Trophoblast cell (in vitro differentiated cells and primary cell): ENCODE data around the gene UQCR11.

Experiments
- DNase-seq, 2 donors: peaks; one replicate each; pipeline ENCODE4 v3.0.0-alpha.2; 2016
- H2AFZ ChIP-seq: 2 replicates; pipeline ENCODE4 v1.6.1; 2013; ENCODE audit warnings: low read length, moderate library complexity, mild to moderate bottlenecking; ENCODE audit not compliant: insufficient read depth, poor library complexity
- H2AK5ac ChIP-seq: 2 replicates; pipeline ENCODE4 v1.6.1; 2013; ENCODE audit warnings: mild to moderate bottlenecking, low read length
- H2BK120ac ChIP-seq: 2 replicates; pipeline ENCODE4 v1.6.1; 2013; ENCODE audit warnings: low read length, mild to moderate bottlenecking, moderate library complexity; ENCODE audit not compliant: insufficient read depth, poor library complexity
- H2BK12ac ChIP-seq: 2 replicates; pipeline ENCODE4 v1.6.1; 2013; ENCODE audit warnings: mild to moderate bottlenecking, low read length, moderate library complexity
- H2BK5ac ChIP-seq: 2 replicates; pipeline ENCODE4 v1.6.1; 2013; ENCODE audit warnings: low read length, low read depth, moderate library complexity, mild to moderate bottlenecking; ENCODE audit not compliant: poor library complexity
- H3K14ac ChIP-seq: 2 replicates; pipeline ENCODE4 v1.6.1; 2013; ENCODE audit warnings: mild to moderate bottlenecking, low read length
- H3K18ac ChIP-seq: 2 replicates; pipeline ENCODE4 v1.6.1; 2013; ENCODE audit warnings: mild to moderate bottlenecking, low read length
- H3K23ac ChIP-seq: 2 replicates; pipeline ENCODE4 v1.6.1; 2013; ENCODE audit warnings: low read length
- H3K27ac ChIP-seq: 2 replicates; pipeline ENCODE4 v1.5.1; 2013; ENCODE audit warnings: low read depth, mild to moderate bottlenecking, inconsistent platforms, low read length, moderate library complexity
- H3K27me3 ChIP-seq: 2 replicates; pipeline ENCODE4 v1.6.1; 2013; ENCODE audit warnings: inconsistent platforms, mild to moderate bottlenecking, low read length, moderate library complexity; ENCODE audit not compliant: insufficient read depth
- H3K36me3 ChIP-seq, 2 experiments: 1 replicate in 1 of 2; 2 replicates in 1 of 2; pipeline ENCODE4 v1.6.1; 2013; ENCODE audit warnings: low read length in 2 of 2, mild to moderate bottlenecking in 2 of 2, moderate library complexity in 1 of 2; ENCODE audit not compliant: insufficient read depth in 2 of 2, control insufficient read depth in 1 of 2
- H3K4ac ChIP-seq: 2 replicates; pipeline ENCODE4 v1.6.1; 2013; ENCODE audit warnings: low read depth, mild to moderate bottlenecking, low read length, moderate library complexity
- H3K4me1 ChIP-seq, 2 experiments: 1 replicate in 1 of 2; 2 replicates in 1 of 2; pipeline ENCODE4 v1.6.1; 2013; ENCODE audit warnings: low read length in 2 of 2, mild to moderate bottlenecking in 2 of 2, moderate library complexity in 1 of 2; ENCODE audit not compliant: insufficient read depth in 2 of 2, control insufficient read depth in 1 of 2
- H3K4me2 ChIP-seq: 2 replicates; pipeline ENCODE4 v1.6.1; 2013; ENCODE audit warnings: inconsistent platforms, mild to moderate bottlenecking, low read length, moderate library complexity
- H3K4me3 ChIP-seq: 2 replicates; pipeline ENCODE4 v1.5.1; 2013; ENCODE audit warnings: mild to moderate bottlenecking, low read depth, low read length, inconsistent platforms
- H3K79me1 ChIP-seq: one replicate; pipeline ENCODE4 v1.6.1; 2013; ENCODE audit warnings: low read length
- H3K79me2 ChIP-seq: 2 replicates; pipeline ENCODE4 v1.6.1; 2013; ENCODE audit warnings: low read length, mild to moderate bottlenecking; ENCODE audit not compliant: control insufficient read depth, insufficient read depth, poor library complexity
- H3K9ac ChIP-seq: 2 replicates; pipeline ENCODE4 v1.6.1; 2013; ENCODE audit warnings: mild to moderate bottlenecking, low read length
- H3K9me3 ChIP-seq: 2 replicates; pipeline ENCODE4 v1.6.1; 2013; ENCODE audit warnings: low read depth, mild to moderate bottlenecking, control low read depth, inconsistent platforms, low read length; ENCODE audit not compliant: insufficient read depth
- H4K12ac ChIP-seq: 2 replicates; pipeline ENCODE4 v1.6.1; 2013; ENCODE audit warnings: low read depth, mild to moderate bottlenecking, low read length, moderate library complexity
- H4K8ac ChIP-seq: 2 replicates; pipeline ENCODE4 v1.6.1; 2013; ENCODE audit warnings: low read depth, mild to moderate bottlenecking, low read length, moderate library complexity
- H4K91ac ChIP-seq: one replicate; pipeline ENCODE4 v1.6.1; 2013; ENCODE audit warnings: low read depth, mild to moderate bottlenecking, low read length, moderate library complexity
- WGBS: extraction: QIAGEN DNeasy Blood & Tissue Kit; methylation state at CpG from one replicate; pipeline ENCODE4 v1.1.7; 2013; ENCODE audit warnings: missing lambda C conversion rate; ENCODE audit not compliant: insufficient read length, insufficient coverage; ENCODE audit errors: extremely low coverage; 5-methylcytosine and 5-hydroxymethylcytosine counted together

UQCR11 gene

DNA sequence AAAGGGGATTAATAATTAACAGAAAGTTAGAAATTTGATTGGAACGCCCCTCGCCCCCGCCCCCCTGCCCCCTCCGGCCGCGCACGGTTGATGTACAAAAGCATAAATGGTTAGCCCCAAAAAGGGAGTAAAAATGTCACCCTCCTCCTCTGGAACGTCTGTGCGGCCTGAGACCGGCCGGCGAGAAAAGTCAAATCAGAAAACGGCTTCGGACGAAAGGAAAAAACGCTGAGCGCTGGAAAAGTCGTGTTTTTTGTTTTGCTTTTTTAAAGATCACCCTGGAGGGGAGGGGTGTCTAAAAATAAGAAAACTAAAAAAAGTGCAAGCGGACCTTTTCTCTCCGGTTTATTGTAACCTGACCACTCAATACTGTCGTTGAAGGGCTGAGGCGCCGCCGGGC is 50.3 kb downstream of the UQCR11 start:
- H3K79me2 ChIP-seq = peaks cover 1% of the 10 kb centered on the region
- H3K9ac ChIP-seq = no peak overlapping the region
- H3K36me3 ChIP-seq = peaks cover 38 to 40% of the 10 kb centered on the region in 2 experiments
- H3K4me2 ChIP-seq = no peak overlapping the region
- H3K14ac ChIP-seq = no peak overlapping the region
- no peak overlapping the region for H4K8ac ChIP-seq
- H2BK12ac ChIP-seq = no peak overlapping the region
- no peak for DNase-seq
- H3K23ac ChIP-seq = no peak overlapping the region
- H4K91ac ChIP-seq = no peak overlapping the region
- H3K27me3 ChIP-seq = no peaks in the 10 kb centered on the region
- H3K79me1 ChIP-seq = no peaks in the 10 kb centered on the region
- no peak overlapping the region for H3K27ac ChIP-seq
- no peak overlapping the region for H3K4me3 ChIP-seq
- WGBS = no CpG with 5 or more reads among the region's 24 CpGs
- H2BK5ac ChIP-seq = no peak overlapping the region
- H2BK120ac ChIP-seq = no peak overlapping the region
- H2AFZ ChIP-seq = no peak overlapping the region
- no peak overlapping the region for H4K12ac ChIP-seq
- no peak overlapping the region for H2AK5ac ChIP-seq
- no peak overlapping the region for H3K4ac ChIP-seq
- H3K9me3 ChIP-seq = peaks cover 6% of the 10 kb centered on the region
- H3K4me1 ChIP-seq = no peaks in the 10 kb centered on the region
- no peak overlapping the region for H3K18ac ChIP-seq

DNA sequence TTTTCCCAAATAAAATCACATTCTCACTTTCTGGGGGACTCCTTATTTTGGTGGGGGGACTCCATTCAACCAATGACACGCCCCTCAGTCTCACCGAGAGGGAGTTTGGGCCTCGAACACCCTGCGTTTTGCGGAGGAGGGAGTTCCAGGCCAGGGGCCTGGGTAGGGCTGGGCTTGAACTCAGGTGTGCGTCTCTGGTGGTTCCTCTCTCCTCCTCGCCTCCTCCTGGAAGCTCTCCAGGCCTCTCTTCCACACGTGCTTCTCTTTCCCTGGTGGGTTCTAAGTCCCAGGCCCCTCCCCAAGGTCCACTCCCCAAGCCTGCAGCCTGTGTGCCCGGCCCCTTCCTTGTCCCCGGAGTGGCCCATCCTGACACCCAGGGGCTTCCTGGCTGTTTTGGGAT is 51.8 kb downstream of the UQCR11 start:
- no peak overlapping the region for H3K9ac ChIP-seq
- H3K23ac ChIP-seq = no peak overlapping the region
- H3K4me2 ChIP-seq = no peak overlapping the region
- WGBS = no CpG with 5 or more reads among the region's 10 CpGs
- H2AFZ ChIP-seq = no peak overlapping the region
- no peaks in the 10 kb centered on the region for H3K79me2 ChIP-seq
- DNase-seq = no peak
- H2AK5ac ChIP-seq = no peak overlapping the region
- H2BK5ac ChIP-seq = no peak overlapping the region
- no peak overlapping the region for H2BK120ac ChIP-seq
- H2BK12ac ChIP-seq = no peak overlapping the region
- peaks cover 9% of the 10 kb centered on the region for H3K9me3 ChIP-seq
- H3K18ac ChIP-seq = no peak overlapping the region
- H3K36me3 ChIP-seq = peaks cover 30 to 32% of the 10 kb centered on the region in 2 experiments
- H3K14ac ChIP-seq = no peak overlapping the region
- no peaks in the 10 kb centered on the region for H3K27me3 ChIP-seq
- H3K4me1 ChIP-seq = no peaks in the 10 kb centered on the region
- H3K4ac ChIP-seq = no peak overlapping the region
- no peaks in the 10 kb centered on the region for H3K79me1 ChIP-seq
- H3K27ac ChIP-seq = no peak overlapping the region
- no peak overlapping the region for H4K12ac ChIP-seq
- no peak overlapping the region for H3K4me3 ChIP-seq
- H4K91ac ChIP-seq = no peak overlapping the region
- no peak overlapping the region for H4K8ac ChIP-seq

DNA sequence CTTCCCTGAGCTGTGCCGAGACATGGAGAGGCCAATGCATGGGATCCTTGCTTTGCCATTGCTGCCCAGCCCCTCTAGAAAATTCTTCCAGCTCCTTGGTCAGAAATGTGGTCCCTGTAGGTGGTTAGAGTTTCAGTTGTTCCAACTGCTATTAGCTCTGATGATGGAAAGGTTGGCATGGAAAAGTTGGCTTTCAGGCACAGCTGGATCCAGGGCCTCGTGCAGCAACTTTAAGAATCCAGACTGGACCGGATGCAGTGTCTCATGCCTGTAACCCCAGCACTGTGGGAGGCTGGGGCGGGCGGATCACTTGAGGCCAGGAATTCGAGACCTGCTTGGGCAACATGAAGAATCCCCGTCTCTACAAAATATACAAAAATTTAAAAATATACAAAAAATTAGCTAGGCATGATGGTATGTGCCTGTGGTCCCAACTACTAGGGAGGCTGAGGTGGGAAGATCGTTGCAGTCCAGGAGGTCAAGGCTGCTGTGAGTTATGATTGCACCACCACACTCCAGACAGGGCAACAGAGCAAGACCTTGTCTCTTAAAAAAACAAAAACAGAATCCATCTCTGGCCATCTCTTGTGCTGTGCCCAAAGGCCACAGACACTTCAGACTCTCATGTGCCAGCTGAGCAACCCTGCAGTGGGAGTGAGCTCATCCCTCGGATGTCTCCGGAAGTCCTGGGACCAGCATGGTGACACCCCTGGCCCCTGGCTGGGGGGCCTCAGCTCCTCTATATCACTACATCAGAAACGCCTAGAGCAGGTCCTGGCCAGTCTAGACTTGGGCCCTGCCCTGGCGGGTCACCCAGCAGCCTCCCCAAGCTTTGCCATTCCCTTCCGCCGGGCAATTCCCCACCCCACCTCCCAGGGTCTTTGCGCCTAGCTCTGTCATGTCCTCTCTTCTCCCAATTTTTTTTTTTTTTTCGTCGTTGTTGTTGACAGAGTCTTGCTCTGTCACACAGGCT is 53.9 kb downstream of the UQCR11 start:
- no peaks in the 10 kb centered on the region for H3K27me3 ChIP-seq
- no peak overlapping the region for H4K12ac ChIP-seq
- H3K9me3 ChIP-seq = peaks cover 9% of the 10 kb centered on the region
- no peak overlapping the region for H3K4ac ChIP-seq
- H3K9ac ChIP-seq = no peak overlapping the region
- WGBS = no CpG with 5 or more reads among the region's 17 CpGs
- no peak overlapping the region for H4K8ac ChIP-seq
- H3K79me2 ChIP-seq = no peaks in the 10 kb centered on the region
- H3K4me2 ChIP-seq = no peak overlapping the region
- DNase-seq = peak; percentile 72 to 82
- H3K79me1 ChIP-seq = no peaks in the 10 kb centered on the region
- no peak overlapping the region for H3K4me3 ChIP-seq
- H3K4me1 ChIP-seq = peaks cover 0 to 2% of the 10 kb centered on the region in 2 experiments
- no peak overlapping the region for H2AFZ ChIP-seq
- H2BK5ac ChIP-seq = no peak overlapping the region
- H2BK12ac ChIP-seq = no peak overlapping the region
- H3K23ac ChIP-seq = no peak overlapping the region
- no peak overlapping the region for H2AK5ac ChIP-seq
- no peak overlapping the region for H2BK120ac ChIP-seq
- no peak overlapping the region for H3K27ac ChIP-seq
- no peak overlapping the region for H4K91ac ChIP-seq
- H3K14ac ChIP-seq = no peak overlapping the region
- peaks cover 19 to 21% of the 10 kb centered on the region in 2 experiments for H3K36me3 ChIP-seq
- H3K18ac ChIP-seq = no peak overlapping the region

DNA sequence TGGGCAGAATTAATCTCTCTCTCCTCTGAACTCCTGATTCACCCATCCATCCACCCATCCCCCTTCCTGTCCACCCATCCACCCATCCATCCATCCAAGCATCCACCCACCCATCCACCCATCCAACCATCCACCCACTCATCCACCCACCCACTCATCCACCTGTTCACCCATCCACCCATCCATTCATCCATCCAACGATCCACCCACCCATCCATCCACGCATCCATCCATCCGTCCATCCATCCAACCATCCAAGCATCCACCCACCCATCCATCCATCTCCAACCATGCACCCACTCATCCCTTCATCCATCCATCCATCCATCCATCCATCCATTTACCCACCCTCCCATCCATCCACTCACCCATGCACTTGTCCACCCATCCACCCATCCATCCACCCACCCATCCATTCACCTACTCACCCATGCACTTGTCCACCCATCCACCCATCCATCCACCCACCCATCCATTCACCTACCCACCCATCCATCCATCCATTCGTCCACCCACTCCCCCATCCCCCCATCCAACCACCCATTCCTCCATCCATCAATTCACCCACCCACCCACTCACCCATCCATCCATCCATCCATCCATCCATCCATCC is 55.8 kb downstream of the UQCR11 start:
- H3K36me3 ChIP-seq = peaks cover 5 to 6% of the 10 kb centered on the region in 2 experiments
- H3K4me2 ChIP-seq = no peak overlapping the region
- H3K4me3 ChIP-seq = peak overlapping the region; percentile 28
- H4K91ac ChIP-seq = no peak overlapping the region
- no peak overlapping the region for H3K18ac ChIP-seq
- H3K27ac ChIP-seq = no peak overlapping the region
- no peak overlapping the region for H2AK5ac ChIP-seq
- H2BK5ac ChIP-seq = no peak overlapping the region
- H2BK12ac ChIP-seq = no peak overlapping the region
- DNase-seq = no peak
- 100% methylated on average over 3 of the region's 4 CpGs for WGBS
- H3K27me3 ChIP-seq = no peaks in the 10 kb centered on the region
- peaks cover 9% of the 10 kb centered on the region for H3K9me3 ChIP-seq
- H2BK120ac ChIP-seq = no peak overlapping the region
- no peak overlapping the region for H4K8ac ChIP-seq
- no peak overlapping the region for H2AFZ ChIP-seq
- H3K79me1 ChIP-seq = no peaks in the 10 kb centered on the region
- H3K14ac ChIP-seq = no peak overlapping the region
- H3K4me1 ChIP-seq = peaks cover 0 to 3% of the 10 kb centered on the region in 2 experiments
- no peak overlapping the region for H3K9ac ChIP-seq
- H3K4ac ChIP-seq = no peak overlapping the region
- H3K23ac ChIP-seq = no peak overlapping the region
- no peak overlapping the region for H4K12ac ChIP-seq
- H3K79me2 ChIP-seq = no peaks in the 10 kb centered on the region
